Measurements from ENCODE around the gene ZNF555.

DNA sequence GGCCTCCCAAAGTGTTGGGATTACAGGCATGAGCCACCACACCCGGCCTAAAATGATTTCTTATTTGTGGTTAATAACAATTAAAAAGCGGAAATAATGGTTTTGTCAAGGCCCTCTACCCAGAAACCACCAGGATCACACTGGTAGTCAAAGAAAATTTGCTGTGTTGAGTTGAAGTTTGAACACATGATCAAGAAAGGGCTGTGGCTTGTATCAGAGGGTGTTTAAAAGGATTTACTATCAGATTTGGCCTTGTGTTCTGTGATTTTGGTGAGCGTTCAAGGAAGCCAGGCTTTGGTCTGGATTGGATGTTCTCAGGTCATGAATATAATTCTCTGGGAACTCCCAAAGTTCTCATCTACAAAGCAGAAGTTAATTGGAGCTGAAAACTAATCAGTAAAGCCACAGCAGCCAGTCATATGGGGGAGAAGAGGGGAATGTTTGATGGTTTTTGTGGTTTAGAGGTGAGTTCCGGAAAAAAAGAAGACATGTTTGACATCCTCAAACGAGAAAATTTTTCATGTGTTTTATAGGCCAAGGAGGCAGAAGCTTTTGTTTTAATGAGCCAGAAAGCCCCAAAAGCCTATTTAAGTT, 15.3 kb downstream of the ZNF555 start:
- TF ChIP-seq, protein P1, sequence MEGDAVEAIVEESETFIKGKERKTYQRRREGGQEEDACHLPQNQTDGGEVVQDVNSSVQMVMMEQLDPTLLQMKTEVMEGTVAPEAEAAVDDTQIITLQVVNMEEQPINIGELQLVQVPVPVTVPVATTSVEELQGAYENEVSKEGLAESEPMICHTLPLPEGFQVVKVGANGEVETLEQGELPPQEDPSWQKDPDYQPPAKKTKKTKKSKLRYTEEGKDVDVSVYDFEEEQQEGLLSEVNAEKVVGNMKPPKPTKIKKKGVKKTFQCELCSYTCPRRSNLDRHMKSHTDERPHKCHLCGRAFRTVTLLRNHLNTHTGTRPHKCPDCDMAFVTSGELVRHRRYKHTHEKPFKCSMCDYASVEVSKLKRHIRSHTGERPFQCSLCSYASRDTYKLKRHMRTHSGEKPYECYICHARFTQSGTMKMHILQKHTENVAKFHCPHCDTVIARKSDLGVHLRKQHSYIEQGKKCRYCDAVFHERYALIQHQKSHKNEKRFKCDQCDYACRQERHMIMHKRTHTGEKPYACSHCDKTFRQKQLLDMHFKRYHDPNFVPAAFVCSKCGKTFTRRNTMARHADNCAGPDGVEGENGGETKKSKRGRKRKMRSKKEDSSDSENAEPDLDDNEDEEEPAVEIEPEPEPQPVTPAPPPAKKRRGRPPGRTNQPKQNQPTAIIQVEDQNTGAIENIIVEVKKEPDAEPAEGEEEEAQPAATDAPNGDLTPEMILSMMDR (IDR thresholded peaks at IDR 0.05) = no peak
- TF ChIP-seq POLR2A (IDR thresholded peaks at IDR 0.05; ENCODE audit: low read length) (no peak), TP53 (CRISPR knock-in tag; IDR thresholded peaks at IDR 0.05) (no peak), RCOR1 (IDR thresholded peaks at IDR 0.05; ENCODE audit: low read depth, low read length) (no peak), KDM5A (IDR thresholded peaks at IDR 0.05) (no peak), KDM1A (IDR thresholded peaks at IDR 0.05; ENCODE audit: low read depth) (no peak), RNF2 (IDR thresholded peaks at IDR 0.05; ENCODE audit: borderline replicate concordance, low read depth) (no peak)
- TF ChIP-seq, protein P2, sequence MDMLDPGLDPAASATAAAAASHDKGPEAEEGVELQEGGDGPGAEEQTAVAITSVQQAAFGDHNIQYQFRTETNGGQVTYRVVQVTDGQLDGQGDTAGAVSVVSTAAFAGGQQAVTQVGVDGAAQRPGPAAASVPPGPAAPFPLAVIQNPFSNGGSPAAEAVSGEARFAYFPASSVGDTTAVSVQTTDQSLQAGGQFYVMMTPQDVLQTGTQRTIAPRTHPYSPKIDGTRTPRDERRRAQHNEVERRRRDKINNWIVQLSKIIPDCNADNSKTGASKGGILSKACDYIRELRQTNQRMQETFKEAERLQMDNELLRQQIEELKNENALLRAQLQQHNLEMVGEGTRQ (IDR thresholded peaks at IDR 0.05) = no peak
- TF ChIP-seq, protein P3, sequence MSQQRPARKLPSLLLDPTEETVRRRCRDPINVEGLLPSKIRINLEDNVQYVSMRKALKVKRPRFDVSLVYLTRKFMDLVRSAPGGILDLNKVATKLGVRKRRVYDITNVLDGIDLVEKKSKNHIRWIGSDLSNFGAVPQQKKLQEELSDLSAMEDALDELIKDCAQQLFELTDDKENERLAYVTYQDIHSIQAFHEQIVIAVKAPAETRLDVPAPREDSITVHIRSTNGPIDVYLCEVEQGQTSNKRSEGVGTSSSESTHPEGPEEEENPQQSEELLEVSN (IDR thresholded peaks at IDR 0.05; ENCODE audit: borderline replicate concordance, low read depth) = no peak
- TF ChIP-seq, protein P4, sequence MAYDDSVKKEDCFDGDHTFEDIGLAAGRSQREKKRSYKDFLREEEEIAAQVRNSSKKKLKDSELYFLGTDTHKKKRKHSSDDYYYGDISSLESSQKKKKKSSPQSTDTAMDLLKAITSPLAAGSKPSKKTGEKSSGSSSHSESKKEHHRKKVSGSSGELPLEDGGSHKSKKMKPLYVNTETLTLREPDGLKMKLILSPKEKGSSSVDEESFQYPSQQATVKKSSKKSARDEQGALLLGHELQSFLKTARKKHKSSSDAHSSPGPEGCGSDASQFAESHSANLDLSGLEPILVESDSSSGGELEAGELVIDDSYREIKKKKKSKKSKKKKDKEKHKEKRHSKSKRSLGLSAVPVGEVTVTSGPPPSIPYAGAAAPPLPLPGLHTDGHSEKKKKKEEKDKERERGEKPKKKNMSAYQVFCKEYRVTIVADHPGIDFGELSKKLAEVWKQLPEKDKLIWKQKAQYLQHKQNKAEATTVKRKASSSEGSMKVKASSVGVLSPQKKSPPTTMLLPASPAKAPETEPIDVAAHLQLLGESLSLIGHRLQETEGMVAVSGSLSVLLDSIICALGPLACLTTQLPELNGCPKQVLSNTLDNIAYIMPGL (CRISPR knock-in tag; IDR thresholded peaks at IDR 0.05; ENCODE audit: borderline replicate concordance) = no peak
- TF ChIP-seq, protein P5, sequence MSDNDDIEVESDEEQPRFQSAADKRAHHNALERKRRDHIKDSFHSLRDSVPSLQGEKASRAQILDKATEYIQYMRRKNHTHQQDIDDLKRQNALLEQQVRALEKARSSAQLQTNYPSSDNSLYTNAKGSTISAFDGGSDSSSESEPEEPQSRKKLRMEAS (IDR thresholded peaks at IDR 0.05) = no peak

Data from A549 (cell line).